Measurements from ENCODE around the gene CAMK2N2. TPM values are rescaled to one million over a fixed set of nuclear protein-coding genes. Genes with fewer than 3 reads are reported as not detected.
"Not testable (repeated sequence)": the region's sequence is repeated elsewhere in the genome, so short reads cannot be mapped to it uniquely, and the experiment has no call there.

CAMK2N2 gene
- total RNA-seq, 8 experiments from 2014 or later: 0.31 to 16.2 (median 6.5) TPM; not detected in 2

GRCh38 chr3:184291044-184291737 is 29.8 kb upstream of the CAMK2N2 start:
- no peak overlapping the region for H3K27ac ChIP-seq
- no peaks in the 10 kb centered on the region for H3K4me1 ChIP-seq (replicated peaks in 1 of 2)
- H3K4me3 ChIP-seq: no peak overlapping the region
- no peak for ATAC-seq (replicated peaks in 6 of 8)
- in situ Hi-C loops (cut with MboI; ENCODE audit: low pct_unique_long_range_greater_than_20kb in 2 of 9, low sequenced_read_pairs in 9 of 9, unreplicated experiment in 9 of 9): loop anchor here in 1 of 9 experiments (25.0 kb wide), 2 partner anchors 279 to 379 kb away; partner anchors contain the start of gene ABCC5
- WGBS, 10 experiments: 67 to 100% (median 80%) methylated on average over 1 to 2 of the region's 22 CpGs; no CpG with 5 or more reads in 7 of the 10 experiments

GRCh38 chr3:184290331-184290730 is 29.0 kb upstream of the CAMK2N2 start:
- WGBS, 10 experiments: 80 to 100% (median 85%) methylated on average over 1 to 6 of the region's 10 CpGs; no CpG with 5 or more reads in 6 of the 10 experiments
- no peak for ATAC-seq (replicated peaks in 6 of 8)
- Histone ChIP-seq H3K27ac (no peak overlapping the region), H3K4me1 (replicated peaks in 1 of 2) (no peaks in the 10 kb centered on the region), H3K4me3 (no peak overlapping the region)
- in situ Hi-C loops (cut with MboI; ENCODE audit: low pct_unique_long_range_greater_than_20kb in 2 of 9, low sequenced_read_pairs in 9 of 9, unreplicated experiment in 9 of 9): loop anchor here in 1 of 9 experiments (25.0 kb wide), 2 partner anchors 278 to 378 kb away; partner anchors contain the start of gene ABCC5

GRCh38 chr3:184289426-184289938 is 28.1 kb upstream of the CAMK2N2 start:
- WGBS, 10 experiments: 0 to 60% (median 10%) methylated on average over 1 to 6 of the region's 10 CpGs; no CpG with 5 or more reads in 2 of the 10 experiments
- Histone ChIP-seq H3K4me3 (no peak overlapping the region), H3K4me1 (replicated peaks in 1 of 2) (peaks cover 2% of the 10 kb centered on the region in 2 donors), H3K27ac (no peak overlapping the region)
- peak in 3 of 8 experiments; percentile 66 to 87 (median 71) for ATAC-seq (replicated peaks in 6 of 8)
- in situ Hi-C loops (cut with MboI; ENCODE audit: low pct_unique_long_range_greater_than_20kb in 2 of 9, low sequenced_read_pairs in 9 of 9, unreplicated experiment in 9 of 9): loop anchor here in 1 of 9 experiments (25.0 kb wide), 2 partner anchors 277 to 377 kb away; partner anchors contain the start of gene ABCC5

- WGBS, 10 experiments: 0% methylated on average over 1 to 3 of the region's 4 CpGs; no CpG with 5 or more reads in 4 of the 10 experiments
- H3K27ac ChIP-seq: no peak overlapping the region
- ATAC-seq (replicated peaks in 6 of 8): peak; percentile 86 to 100 (median 100)
- H3K4me1 ChIP-seq (replicated peaks in 1 of 2): peaks cover 3% of the 10 kb centered on the region in 2 donors
- no peak overlapping the region for H3K4me3 ChIP-seq
- in situ Hi-C loops (cut with MboI; ENCODE audit: low pct_unique_long_range_greater_than_20kb in 2 of 9, low sequenced_read_pairs in 9 of 9, unreplicated experiment in 9 of 9): loop anchor here in 1 of 9 experiments (25.0 kb wide), 2 partner anchors 272 to 372 kb away; partner anchors contain the start of gene ABCC5
Observed at GRCh38 chr3:184284696-184285095, 23.3 kb upstream of the CAMK2N2 start.

- Histone ChIP-seq H3K4me1 (replicated peaks in 1 of 2) (peaks cover 3% of the 10 kb centered on the region in 2 donors), H3K4me3 (no peak overlapping the region), H3K27ac (no peak overlapping the region)
- no peak for ATAC-seq (replicated peaks in 6 of 8)
- 45 to 95% (median 84%) methylated on average over 1 to 3 of the region's 8 CpGs; no CpG with 5 or more reads in 6 of the 10 experiments for WGBS, 10 experiments
- in situ Hi-C loops (cut with MboI; ENCODE audit: low pct_unique_long_range_greater_than_20kb in 2 of 9, low sequenced_read_pairs in 9 of 9, unreplicated experiment in 9 of 9): loop anchor here in 1 of 9 experiments (25.0 kb wide), 2 partner anchors 271 to 371 kb away; partner anchors contain the start of gene ABCC5
Observed at GRCh38 chr3:184283681-184284080, 22.3 kb upstream of the CAMK2N2 start.

GRCh38 chr3:184282941-184283340 is 21.6 kb upstream of the CAMK2N2 start:
- peaks cover 3% of the 10 kb centered on the region in 2 donors for H3K4me1 ChIP-seq (replicated peaks in 1 of 2)
- no peak for ATAC-seq (replicated peaks in 6 of 8)
- no peak overlapping the region for H3K27ac ChIP-seq
- WGBS, 10 experiments: 20 to 100% (median 58%) methylated on average over 1 to 4 of the region's 4 CpGs; no CpG with 5 or more reads in 4 of the 10 experiments
- no peak overlapping the region for H3K4me3 ChIP-seq
- in situ Hi-C loops (cut with MboI; ENCODE audit: low pct_unique_long_range_greater_than_20kb in 2 of 9, low sequenced_read_pairs in 9 of 9, unreplicated experiment in 9 of 9): loop anchor here in 1 of 9 experiments (25.0 kb wide), 2 partner anchors 271 to 371 kb away; partner anchors contain the start of gene ABCC5

GRCh38 chr3:184277366-184277765 is 16.0 kb upstream of the CAMK2N2 start:
- Histone ChIP-seq H3K27ac (no peak overlapping the region), H3K4me1 (replicated peaks in 1 of 2) (peaks cover 0 to 5% of the 10 kb centered on the region in 2 donors), H3K4me3 (no peak overlapping the region)
- no peak for ATAC-seq (replicated peaks in 6 of 8)
- 20% methylated on average over 1 of the region's 6 CpGs; no CpG with 5 or more reads in 9 of the 10 experiments for WGBS, 10 experiments
- in situ Hi-C loops (cut with MboI; ENCODE audit: low pct_unique_long_range_greater_than_20kb in 2 of 9, low sequenced_read_pairs in 9 of 9, unreplicated experiment in 9 of 9): loop anchor here in 1 of 9 experiments (25.0 kb wide), 2 partner anchors 265 to 365 kb away; partner anchors contain the start of gene ABCC5

- WGBS, 10 experiments: 36 to 60% methylated on average over 4 to 5 of the region's 65 CpGs; no CpG with 5 or more reads in 8 of the 10 experiments
Observed at GRCh38 chr3:184275961-184276910, 14.9 kb upstream of the CAMK2N2 start, which contains the start of gene ECE2. Gene ECE2, plus strand, starts transcription at chr3:184276022. Its CDS starts 132 bp downstream, at chr3:184276154.

GRCh38 chr3:184275381-184275701 is 14.0 kb upstream of the CAMK2N2 start:
- in situ Hi-C loops (cut with MboI; ENCODE audit: low pct_unique_long_range_greater_than_20kb in 2 of 9, low sequenced_read_pairs in 9 of 9, unreplicated experiment in 9 of 9): loop anchor here in 1 of 9 experiments (25.0 kb wide), 2 partner anchors 263 to 363 kb away; partner anchors contain the start of gene ABCC5
- peak in 4 of 8 experiments; percentile 22 to 34 (median 28) for ATAC-seq (replicated peaks in 6 of 8)
- 32 to 90% (median 67%) methylated on average over 2 to 9 of the region's 12 CpGs; no CpG with 5 or more reads in 6 of the 10 experiments for whole genome bisulfite sequencing, 10 experiments

More at GRCh38 chr3:184275961-184276910, 14.9 kb upstream of the CAMK2N2 start, which contains the start of gene ECE2:
- in situ Hi-C loops (cut with MboI; ENCODE audit: low pct_unique_long_range_greater_than_20kb in 2 of 9, low sequenced_read_pairs in 9 of 9, unreplicated experiment in 9 of 9): loop anchor here in 1 of 9 experiments (25.0 kb wide), 2 partner anchors 264 to 364 kb away; partner anchors contain the start of gene ABCC5
- Histone ChIP-seq H3K4me1 (replicated peaks in 1 of 2) (peaks cover 0 to 5% of the 10 kb centered on the region in 2 donors), H3K27ac (no peak within 1 kb of the TSS), H3K4me3 (peak within 1 kb of the TSS; percentile 16 to 24 (median 18))
- peak; percentile 29 to 73 (median 52) for ATAC-seq (replicated peaks in 6 of 8)

GRCh38 chr3:184272269-184272668 is 10.9 kb upstream of the CAMK2N2 start:
- H3K4me3 ChIP-seq: no peak overlapping the region
- in situ Hi-C loops (cut with MboI; ENCODE audit: low pct_unique_long_range_greater_than_20kb in 2 of 9, low sequenced_read_pairs in 9 of 9, unreplicated experiment in 9 of 9): loop anchor here in 4 of 9 experiments (25.0 kb wide), 2 partner anchors 360 to 385 kb away; partner anchors contain the start of gene PARL (in 3 of the 4)
- no peak overlapping the region for H3K27ac ChIP-seq
- WGBS, 10 experiments: no CpG with 5 or more reads among the region's 1 CpG
- H3K4me1 ChIP-seq (replicated peaks in 1 of 2): peaks cover 0 to 5% of the 10 kb centered on the region in 2 donors
- no peak for ATAC-seq (replicated peaks in 6 of 8)

More at GRCh38 chr3:184275381-184275701, 14.0 kb upstream of the CAMK2N2 start:
- no peak overlapping the region for H3K4me3 ChIP-seq
- H3K4me1 ChIP-seq (replicated peaks in 1 of 2): peaks cover 0 to 5% of the 10 kb centered on the region in 2 donors
- no peak overlapping the region for H3K27ac ChIP-seq

GRCh38 chr3:184267249-184267648 is 5.9 kb upstream of the CAMK2N2 start:
- in situ Hi-C loops (cut with MboI; ENCODE audit: low pct_unique_long_range_greater_than_20kb in 2 of 9, low sequenced_read_pairs in 9 of 9, unreplicated experiment in 9 of 9): loop anchor here in 4 of 9 experiments (25.0 kb wide), 2 partner anchors 355 to 380 kb away; partner anchors contain the start of gene PARL (in 3 of the 4)
- WGBS, 10 experiments: 33 to 100% (median 83%) methylated on average over 1 of the region's 1 CpG; no CpG with 5 or more reads in 5 of the 10 experiments

More at GRCh38 chr3:184267249-184267648, 5.9 kb upstream of the CAMK2N2 start:
- not testable (repeated sequence) for H3K4me3 ChIP-seq; ATAC-seq (replicated peaks in 6 of 8); H3K27ac ChIP-seq; H3K4me1 ChIP-seq (replicated peaks in 1 of 2)
